ENCODE measurements around the gene GCH1. TPM values are rescaled to one million over a fixed set of nuclear protein-coding genes. Genes with fewer than 3 reads are reported as not detected.
"Not testable (repeated sequence)": the region's sequence is repeated elsewhere in the genome, so short reads cannot be mapped to it uniquely, and the experiment has no call there.

Gene GCH1
- total RNA-seq, 1 donor, result 1.9 TPM

- H3K4me3 ChIP-seq (ENCODE audit: low read depth, low read length), result no peak overlapping the region
- no peak for DNase-seq (ENCODE audit: low read depth)
- no peak for TF ChIP-seq CTCF (IDR thresholded peaks at IDR 0.05; ENCODE audit: insufficient read depth, low read length)
Observed at GRCh38 chr14:54909817-54910558, 7.4 kb upstream of the GCH1 start.

- not testable (repeated sequence) for H3K4me3 ChIP-seq (ENCODE audit: low read depth, low read length); DNase-seq (ENCODE audit: low read depth)
Observed at GRCh38 chr14:54908973-54909372, 6.3 kb upstream of the GCH1 start.

- H3K4me3 ChIP-seq (ENCODE audit: low read depth, low read length), result no peak overlapping the region
- no peak for DNase-seq (ENCODE audit: low read depth)
- no peak for TF ChIP-seq CTCF (IDR thresholded peaks at IDR 0.05; ENCODE audit: insufficient read depth, low read length)
Observed at GRCh38 chr14:54908190-54908589, 5.6 kb upstream of the GCH1 start.

- no peak for DNase-seq (ENCODE audit: low read depth)
- no peak overlapping the region for H3K4me3 ChIP-seq (ENCODE audit: low read depth, low read length)
Observed at GRCh38 chr14:54906075-54906474, 3.4 kb upstream of the GCH1 start.

GRCh38 chr14:54902143-54902520 lies 494 bp downstream of the GCH1 start:
- DNase-seq (ENCODE audit: low read depth), result peak; percentile 56
- TF ChIP-seq CTCF (IDR thresholded peaks at IDR 0.05; ENCODE audit: insufficient read depth, low read length), result no peak
- peak overlapping the region; percentile 84 for H3K4me3 ChIP-seq (ENCODE audit: low read depth, low read length)

More at GRCh38 chr14:54906075-54906474, 3.4 kb upstream of the GCH1 start:
- no peak for TF ChIP-seq CTCF (IDR thresholded peaks at IDR 0.05; ENCODE audit: insufficient read depth, low read length)

GRCh38 chr14:54901380-54902142 lies 1.1 kb downstream of the GCH1 start:
- DNase-seq (ENCODE audit: low read depth), result no peak
- TF ChIP-seq CTCF (IDR thresholded peaks at IDR 0.05; ENCODE audit: insufficient read depth, low read length), result no peak
- H3K4me3 ChIP-seq (ENCODE audit: low read depth, low read length), result peak overlapping the region; percentile 84

GRCh38 chr14:54899573-54899972 lies 3.1 kb downstream of the GCH1 start:
- no peak for TF ChIP-seq CTCF (IDR thresholded peaks at IDR 0.05; ENCODE audit: insufficient read depth, low read length)
- no peak overlapping the region for H3K4me3 ChIP-seq (ENCODE audit: low read depth, low read length)

GRCh38 chr14:54897809-54898555 lies 4.6 kb downstream of the GCH1 start:
- not testable (repeated sequence) for DNase-seq (ENCODE audit: low read depth); H3K4me3 ChIP-seq (ENCODE audit: low read depth, low read length)

More at GRCh38 chr14:54899573-54899972, 3.1 kb downstream of the GCH1 start:
- DNase-seq (ENCODE audit: low read depth), result no peak
